Glutamatergic neuron (in vitro differentiated cells): ENCODE data around the gene LPIN1. TPM values are rescaled to one million over a fixed set of nuclear protein-coding genes. Genes with fewer than 3 reads are reported as not detected.
A peak's percentile ranks its signal among the peaks of the same experiment; 100 is the strongest.

Source experiments
- DNase-seq: peaks from one replicate; pipeline ENCODE4 v3.0.0; 2022
- H3K27ac Mint-ChIP-seq: one replicate; pipeline ENCODE4 v1.8.0; 2020; ENCODE audit warnings: mild to moderate bottlenecking, mixed read lengths, inconsistent platforms; ENCODE audit not compliant: unreplicated experiment
- H3K27me3 Mint-ChIP-seq: one replicate; pipeline ENCODE4 v1.8.0; 2020; ENCODE audit warnings: mild to moderate bottlenecking, moderate library complexity, mixed read lengths, inconsistent platforms; ENCODE audit not compliant: unreplicated experiment
- H3K36me3 Mint-ChIP-seq: one replicate; pipeline ENCODE4 v1.8.0; 2020; ENCODE audit warnings: mild to moderate bottlenecking, mixed read lengths, inconsistent platforms; ENCODE audit not compliant: unreplicated experiment
- H3K4me1 Mint-ChIP-seq: one replicate; pipeline ENCODE4 v1.8.0; 2020; ENCODE audit warnings: mild to moderate bottlenecking, low read depth, mixed read lengths, inconsistent platforms; ENCODE audit not compliant: unreplicated experiment
- H3K4me3 Mint-ChIP-seq: one replicate; pipeline ENCODE4 v1.8.0; 2020; ENCODE audit warnings: mild to moderate bottlenecking, mixed read lengths, inconsistent platforms; ENCODE audit not compliant: unreplicated experiment
- H3K9me3 Mint-ChIP-seq: one replicate; pipeline ENCODE4 v1.8.0; 2020; ENCODE audit warnings: mild to moderate bottlenecking, moderate library complexity, mixed read lengths, inconsistent platforms; ENCODE audit not compliant: unreplicated experiment
- CTCF ChIP-seq: fragments of 200-600 bp; sonication (generic); IDR thresholded peaks from one replicate; pipeline ENCODE4 v1.5.0; 2021; ENCODE audit not compliant: partially characterized antibody, unreplicated experiment
- total RNA-seq: library from RNA; stranded (reverse); fragmentation: NEBNext Ultra II Directional; extraction: Animal tissue kit (Norgen Biotek cat#: 25700); gene quantifications from one replicate; pipeline ENCODE4 v1.2.1, GENCODE V29; 2021; ENCODE audit not compliant: unreplicated experiment

LPIN1 gene
- total RNA-seq, 1 donor from 2014 or later = 142 TPM

DNA sequence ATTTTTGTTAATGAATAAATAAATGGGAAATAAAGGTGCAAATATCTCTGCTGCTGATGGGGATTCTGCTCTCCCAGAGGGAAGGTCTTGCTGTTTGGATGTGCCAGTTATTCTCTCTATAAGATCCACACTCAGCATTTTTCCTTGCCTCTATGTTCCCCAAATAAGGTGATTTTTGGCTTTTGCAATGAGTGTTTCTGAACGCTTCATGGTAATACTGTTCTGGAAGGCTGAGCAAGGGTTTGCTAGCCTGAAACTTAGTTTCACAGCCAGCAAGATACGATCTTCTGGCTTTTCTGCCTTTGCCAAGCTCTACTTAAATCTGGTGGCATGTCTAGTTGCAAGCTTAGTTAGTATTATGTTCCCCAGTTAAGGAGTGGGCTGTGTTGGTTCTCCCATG is 114.6 kb downstream of the LPIN1 start:
- Mint-ChIP-seq H3K9me3 (peaks cover 29% of the 10 kb centered on the region), H3K36me3 (peaks cover 29% of the 10 kb centered on the region), H3K4me1 (peaks cover 2% of the 10 kb centered on the region), H3K27me3 (peaks cover 7% of the 10 kb centered on the region), H3K4me3 (no peak overlapping the region), H3K27ac (no peak overlapping the region)
- no peak for TF ChIP-seq CTCF
- DNase-seq = no peak

DNA sequence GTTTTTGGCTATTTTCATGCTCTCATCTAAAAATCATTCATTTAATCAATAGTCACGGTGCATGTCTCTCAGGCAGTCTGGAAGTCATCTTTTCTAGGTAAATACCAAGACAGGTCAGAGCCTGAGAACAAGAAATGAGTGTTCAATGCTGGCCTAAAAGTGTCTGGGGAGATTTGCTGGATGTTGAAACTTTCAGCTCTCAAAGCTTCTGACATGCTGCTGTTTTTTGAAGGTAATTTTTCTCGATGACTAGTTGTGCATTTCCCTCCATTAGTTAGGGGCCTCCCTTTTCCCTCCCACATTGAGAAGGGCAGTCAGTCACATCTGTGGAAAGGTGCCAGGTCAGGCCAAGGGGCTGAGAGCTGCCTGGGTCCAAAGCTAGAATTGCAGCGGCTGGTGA is 115.6 kb downstream of the LPIN1 start:
- Mint-ChIP-seq H3K4me1 (peaks cover 2% of the 10 kb centered on the region), H3K36me3 (peaks cover 28% of the 10 kb centered on the region), H3K4me3 (no peak overlapping the region), H3K9me3 (peaks cover 22% of the 10 kb centered on the region), H3K27me3 (peaks cover 7% of the 10 kb centered on the region), H3K27ac (no peak overlapping the region)
- no peak for TF ChIP-seq CTCF
- no peak for DNase-seq

DNA sequence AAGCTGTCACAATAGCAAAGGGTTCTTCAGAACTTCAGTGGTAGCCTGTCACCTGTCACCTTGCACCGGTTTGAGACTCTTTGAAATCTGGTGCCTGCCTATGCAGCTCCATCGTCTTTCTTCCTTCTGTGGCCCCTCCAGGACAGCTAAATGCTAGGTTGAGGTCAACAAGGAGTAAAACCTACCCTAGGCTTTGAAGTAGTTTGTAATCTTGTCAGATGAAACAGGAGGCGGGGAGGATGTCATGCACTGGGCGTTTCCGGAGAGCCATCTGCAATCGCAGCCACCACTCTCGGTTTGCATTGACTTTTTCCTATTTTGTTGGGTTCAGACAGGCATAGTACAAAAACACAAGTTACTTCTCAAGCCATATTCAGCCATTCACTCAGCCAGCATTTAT is 116.7 kb downstream of the LPIN1 start:
- Mint-ChIP-seq H3K27ac (no peak overlapping the region), H3K4me1 (peaks cover 2% of the 10 kb centered on the region), H3K4me3 (no peak overlapping the region), H3K36me3 (peaks cover 17% of the 10 kb centered on the region), H3K9me3 (peaks cover 14% of the 10 kb centered on the region), H3K27me3 (peaks cover 2% of the 10 kb centered on the region)
- no peak for DNase-seq
- no peak for TF ChIP-seq CTCF

DNA sequence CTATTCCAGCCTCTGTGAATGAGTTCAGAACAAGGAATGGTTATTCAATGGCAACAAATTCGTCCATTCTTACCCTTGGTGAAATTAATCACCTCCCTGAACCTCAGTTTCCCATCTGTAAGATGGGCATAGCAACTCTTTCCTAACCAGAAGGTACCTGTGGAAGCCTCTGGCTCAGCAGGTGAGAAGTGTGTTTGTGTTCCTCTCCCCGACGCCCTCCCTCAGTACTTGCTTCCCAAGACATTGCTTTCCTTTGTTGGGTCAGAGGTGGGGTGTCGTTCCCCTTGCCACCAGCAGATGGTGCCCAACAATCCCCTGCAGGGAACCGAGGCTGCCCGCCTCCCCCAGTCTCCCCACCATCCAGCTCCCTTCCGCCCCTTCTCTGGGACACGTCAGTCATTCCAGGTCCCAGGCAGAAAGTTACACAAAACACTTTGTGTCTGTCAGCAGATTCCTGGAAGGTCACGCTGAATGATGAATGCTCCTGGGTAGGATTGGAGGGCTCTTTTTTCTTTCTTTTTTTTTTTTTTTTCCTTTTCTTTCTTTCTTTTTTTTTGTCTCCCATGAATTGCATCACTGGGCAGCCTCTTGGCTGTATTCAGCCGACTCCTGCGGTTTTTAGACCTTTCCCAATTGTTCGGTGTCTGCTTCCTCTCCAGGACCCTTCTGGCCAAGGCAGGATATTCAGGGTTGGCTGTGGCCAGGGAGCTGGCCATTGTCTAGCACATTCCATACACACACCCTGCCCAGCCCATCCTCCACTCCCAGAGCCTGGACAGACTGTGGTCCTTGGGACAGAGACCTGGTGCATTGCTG is 117.3 kb downstream of the LPIN1 start:
- no peak overlapping the region for H3K27ac Mint-ChIP-seq
- peak; percentile 95 for TF ChIP-seq CTCF
- peaks cover 15% of the 10 kb centered on the region for H3K36me3 Mint-ChIP-seq
- H3K9me3 Mint-ChIP-seq = peaks cover 14% of the 10 kb centered on the region
- peak; percentile 77 for DNase-seq
- peaks cover 2% of the 10 kb centered on the region for H3K27me3 Mint-ChIP-seq
- no peak overlapping the region for H3K4me3 Mint-ChIP-seq
- peaks cover 2% of the 10 kb centered on the region for H3K4me1 Mint-ChIP-seq

DNA sequence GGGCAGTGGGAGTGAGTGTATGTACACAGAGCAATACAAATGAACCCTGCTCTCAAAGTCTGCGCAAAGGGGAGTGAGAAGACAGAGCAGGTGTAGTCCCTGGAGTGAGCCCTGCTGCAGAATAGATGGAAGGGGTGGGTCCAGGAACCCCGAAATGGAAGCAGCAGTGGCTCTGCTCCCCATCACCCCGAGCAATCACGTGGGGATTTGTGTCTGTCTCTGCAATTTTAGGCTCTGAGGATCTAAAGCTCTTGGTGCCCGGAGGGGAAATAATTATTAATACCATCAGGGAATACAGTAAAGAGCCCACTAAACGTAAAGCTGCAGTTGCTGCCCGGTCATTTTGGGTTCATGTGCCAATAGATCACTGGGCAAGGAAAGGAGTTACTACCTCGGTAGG is 118.3 kb downstream of the LPIN1 start:
- H3K4me3 Mint-ChIP-seq = no peak overlapping the region
- no peaks in the 10 kb centered on the region for H3K27me3 Mint-ChIP-seq
- peaks cover 8% of the 10 kb centered on the region for H3K9me3 Mint-ChIP-seq
- H3K36me3 Mint-ChIP-seq = peaks cover 7% of the 10 kb centered on the region
- no peak for DNase-seq
- no peak for TF ChIP-seq CTCF
- H3K27ac Mint-ChIP-seq = no peak overlapping the region
- peaks cover 2% of the 10 kb centered on the region for H3K4me1 Mint-ChIP-seq
